HG03066 (cell line): ENCODE data around the gene NMNAT2.
"Not testable (repeated sequence)": the region's sequence is repeated elsewhere in the genome, so short reads cannot be mapped to it uniquely, and the experiment has no call there.

Source experiments
- ATAC-seq: cut with Tn5 transposase; IDR thresholded peaks from one replicate; pipeline ENCODE4 v1.9.1; 2021; ENCODE audit warnings: low read depth; ENCODE audit not compliant: unreplicated experiment

The NMNAT2 gene

DNA sequence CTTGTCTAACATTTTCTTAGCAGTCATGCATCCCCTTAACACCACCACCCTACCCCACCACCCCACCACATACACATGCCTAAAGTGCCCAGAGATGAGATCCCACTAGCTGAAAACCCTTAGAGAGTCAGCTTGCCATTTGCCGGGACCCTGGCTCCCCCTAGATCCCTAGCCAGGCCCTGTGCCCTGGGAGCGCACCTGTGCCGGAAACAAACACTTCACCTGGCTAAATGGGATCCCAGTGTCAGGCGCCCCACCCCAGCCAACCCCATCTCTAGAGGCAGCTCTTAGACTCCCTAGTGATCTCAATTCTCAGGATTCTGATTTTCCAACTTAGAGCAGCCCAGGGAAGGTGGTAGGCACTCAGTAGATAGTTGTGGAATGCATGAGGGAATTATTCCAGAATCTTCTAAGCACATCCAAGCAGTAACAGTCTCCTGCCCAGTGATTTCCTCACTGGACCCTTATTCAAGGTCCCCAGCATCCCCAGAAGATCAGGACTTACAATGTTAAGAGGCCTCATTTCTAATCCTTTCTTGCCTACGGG, 126.9 kb downstream of the NMNAT2 start:
- ATAC-seq, result no peak

GRCh38 chr1:183290628-183291027, 127.6 kb downstream of the NMNAT2 start:
- no peak for ATAC-seq

DNA sequence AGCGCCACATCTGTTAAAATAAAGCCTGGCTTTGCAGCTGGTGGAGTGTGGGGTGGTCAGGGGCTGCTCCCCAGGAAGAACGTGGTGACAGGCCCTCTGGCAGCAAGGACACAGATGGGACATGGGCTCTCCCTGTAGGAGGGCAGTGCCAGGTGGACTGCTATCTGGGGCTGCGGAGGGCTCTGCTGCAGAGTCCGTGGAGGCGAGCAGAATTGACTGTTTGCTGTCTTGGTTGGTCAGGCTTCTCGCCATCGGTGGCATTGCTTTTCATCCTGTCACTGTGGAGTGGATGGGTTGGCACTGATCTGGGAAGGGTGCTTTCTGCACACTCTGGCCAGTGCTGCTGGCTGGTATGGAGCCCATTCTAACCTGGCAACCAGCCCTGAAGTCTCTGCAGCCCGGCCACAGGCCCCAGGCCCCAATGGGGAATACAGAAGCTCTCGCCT, 129.1 kb downstream of the NMNAT2 start:
- ATAC-seq, result no peak

DNA sequence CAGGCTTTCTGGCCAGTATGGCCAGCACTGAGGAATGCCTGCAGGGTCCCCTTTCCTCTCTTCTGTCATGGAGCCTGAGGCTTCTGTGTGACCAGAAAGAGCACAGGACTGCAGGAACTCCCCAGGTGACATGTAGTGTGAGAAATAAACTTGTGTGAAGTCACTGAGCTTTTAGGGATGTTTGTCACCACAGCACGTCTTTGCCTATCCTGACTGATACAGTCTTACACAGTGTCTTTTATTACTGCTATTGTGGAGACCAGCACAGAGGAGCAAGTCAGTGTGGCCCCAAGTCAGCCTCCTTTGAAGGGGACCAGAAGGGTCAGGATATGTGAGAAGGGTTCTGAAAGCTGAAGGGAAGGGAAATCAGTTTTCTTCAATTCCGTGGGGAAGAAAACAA, 129.6 kb downstream of the NMNAT2 start:
- no peak for ATAC-seq

DNA sequence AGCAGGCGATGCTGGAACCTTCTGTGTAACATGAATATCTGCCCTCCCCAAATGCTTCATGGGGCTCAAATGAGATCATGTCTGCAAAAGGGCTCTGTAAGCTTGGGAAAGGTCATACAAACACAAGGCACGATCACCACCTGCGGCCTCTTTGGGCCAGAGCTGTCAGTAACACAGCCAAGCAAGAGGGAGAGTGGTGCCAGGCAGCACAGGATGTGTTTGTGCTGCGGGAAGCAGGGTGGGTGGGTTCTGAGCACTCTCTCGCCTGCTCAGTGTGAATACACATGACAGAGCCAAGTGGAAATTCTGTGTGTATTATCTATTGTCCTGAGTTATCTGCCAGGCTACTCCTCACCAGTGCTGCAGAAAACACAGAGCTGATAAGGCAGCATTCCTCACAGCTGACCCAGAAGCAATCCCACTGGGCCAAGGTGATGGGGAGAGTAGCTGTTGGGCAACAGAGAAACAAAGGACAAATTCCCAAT, 130.9 kb downstream of the NMNAT2 start:
- no peak for ATAC-seq

- ATAC-seq, result no peak
These were observed 132.4 kb downstream of the NMNAT2 start for GRCh38 chr1:183285746-183286145.

GRCh38 chr1:183285256-183285655, 132.9 kb downstream of the NMNAT2 start:
- ATAC-seq, result no peak

GRCh38 chr1:183284086-183284485, 134.1 kb downstream of the NMNAT2 start:
- no peak for ATAC-seq

DNA sequence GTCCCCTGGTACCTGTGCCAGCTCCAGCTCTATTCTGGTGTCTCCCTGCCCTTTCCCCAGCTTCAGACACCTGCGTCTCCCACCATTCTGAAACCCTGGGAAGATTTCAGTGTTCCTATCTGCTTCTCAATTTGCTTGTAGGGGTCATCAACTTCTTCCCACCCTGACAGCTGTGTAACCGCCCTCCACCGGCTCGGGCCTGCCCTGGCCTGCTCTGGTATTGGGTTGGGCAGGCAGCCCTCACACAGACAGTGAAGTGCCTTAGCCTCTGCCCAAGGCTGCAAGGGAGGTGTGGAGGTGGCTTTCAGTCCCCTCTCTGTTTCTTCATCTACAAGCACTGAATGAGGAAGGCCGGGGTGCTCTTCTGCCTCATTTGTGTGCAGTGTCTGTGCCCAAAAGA, 134.9 kb downstream of the NMNAT2 start:
- no peak for ATAC-seq

DNA sequence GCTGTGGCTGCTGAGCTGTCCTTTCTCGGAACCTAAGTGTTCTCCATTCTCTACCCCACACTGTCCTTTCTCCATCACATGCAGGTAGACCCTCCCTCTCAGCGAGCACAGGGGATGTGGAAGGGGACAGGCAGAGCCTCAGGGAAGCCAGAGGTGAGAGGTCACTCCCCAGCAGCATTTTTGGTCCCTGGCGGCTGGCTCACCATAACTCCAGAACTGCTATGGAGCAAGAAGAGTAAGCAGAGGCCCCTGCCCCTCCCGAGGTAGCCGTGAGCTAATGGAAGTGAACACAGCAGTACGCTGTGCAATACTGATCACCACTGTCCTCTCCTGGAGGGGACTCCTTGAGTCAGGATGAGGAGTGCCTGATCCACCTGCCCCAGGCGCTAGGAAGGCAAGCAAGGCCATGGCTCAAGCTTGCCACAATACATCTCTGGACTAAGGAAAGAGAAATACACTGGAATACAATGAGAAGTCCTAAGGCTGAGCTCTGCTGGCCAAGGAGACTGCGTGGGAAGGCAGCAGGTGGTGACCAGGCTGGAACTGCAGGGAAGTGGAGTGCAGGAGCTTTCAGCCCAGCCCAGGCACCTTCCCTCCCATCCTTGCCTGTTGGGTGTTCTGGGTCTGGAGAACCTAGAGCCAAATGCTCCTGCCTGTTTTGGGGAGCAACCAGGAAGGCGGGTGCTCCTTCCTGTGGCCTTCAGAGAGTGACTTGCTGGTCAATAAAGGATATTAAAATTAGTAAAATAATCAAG, 135.9 kb downstream of the NMNAT2 start:
- no peak for ATAC-seq

- ATAC-seq, result peak; percentile 88
These were observed 136.6 kb downstream of the NMNAT2 start for GRCh38 chr1:183281553-183282091.

GRCh38 chr1:183281039-183281438, 137.1 kb downstream of the NMNAT2 start:
- no peak for ATAC-seq

DNA sequence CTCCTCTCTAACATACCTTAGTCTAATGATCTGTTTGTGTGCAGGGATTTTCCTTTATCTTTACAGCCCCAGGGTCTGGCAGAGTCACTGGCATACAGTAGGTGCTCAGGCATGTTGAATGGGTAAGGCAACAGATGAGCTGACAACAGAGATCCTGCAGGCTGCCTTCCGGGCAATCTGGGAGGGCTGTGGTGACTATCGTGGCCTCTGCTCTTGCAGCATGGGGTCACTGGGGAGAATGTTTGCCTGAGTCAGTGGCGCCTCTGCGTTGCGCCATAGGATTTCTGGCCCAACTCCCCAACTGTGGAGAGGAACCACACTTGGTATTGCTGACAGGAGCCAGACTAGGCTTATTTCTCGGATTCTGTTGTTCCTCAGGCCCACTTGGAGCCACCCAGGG, 138.3 kb downstream of the NMNAT2 start:
- no peak for ATAC-seq

- ATAC-seq, result no peak
These were observed 139.2 kb downstream of the NMNAT2 start for GRCh38 chr1:183278739-183279591.

DNA sequence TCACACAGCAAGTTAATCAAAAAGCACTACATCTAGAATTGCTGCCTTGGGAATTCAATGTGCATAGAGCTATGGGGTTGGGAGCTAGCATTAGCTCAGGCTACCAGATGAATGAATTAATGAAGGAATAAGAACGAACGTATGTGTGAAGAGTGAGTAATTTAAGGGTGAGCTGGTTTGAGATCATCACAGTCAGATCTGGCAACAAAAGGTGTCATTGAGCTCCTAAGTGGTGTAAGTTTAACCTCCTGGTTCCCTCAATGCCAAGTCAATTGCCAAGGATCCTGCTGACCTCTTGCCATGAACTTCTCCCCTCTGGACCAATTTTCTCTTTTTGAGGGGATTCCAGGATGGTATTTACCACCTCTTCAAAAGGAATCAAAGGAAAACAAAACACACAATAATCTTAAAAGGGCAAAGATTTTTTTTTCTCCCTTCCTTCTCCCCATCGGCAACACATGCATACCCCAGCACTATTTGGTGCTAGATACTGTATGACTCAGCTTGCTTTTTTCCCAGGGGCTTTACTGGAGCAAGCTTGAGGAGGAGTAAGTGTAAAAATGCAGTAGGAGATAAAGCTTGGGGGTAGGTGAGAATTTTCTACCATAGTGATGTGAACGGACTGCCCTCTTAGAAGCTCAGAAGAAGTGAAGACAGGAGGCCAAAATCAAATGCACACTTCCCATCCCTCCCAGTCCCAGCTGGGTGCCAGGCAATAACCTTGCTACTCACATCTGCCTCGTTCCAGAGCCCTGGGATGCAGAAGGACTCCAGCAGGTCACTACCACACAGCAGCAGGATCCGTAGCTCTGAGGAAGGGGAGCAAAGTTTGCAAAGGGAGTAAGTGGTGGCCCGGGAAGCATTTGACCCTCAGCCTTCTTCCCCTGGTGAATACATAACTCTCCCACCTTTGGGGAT, 140.1 kb downstream of the NMNAT2 start:
- no peak for ATAC-seq

GRCh38 chr1:183276386-183277080, 141.6 kb downstream of the NMNAT2 start:
- ATAC-seq, result no peak

GRCh38 chr1:183275322-183275721, 142.9 kb downstream of the NMNAT2 start:
- no peak for ATAC-seq

- ATAC-seq, result no peak
These were observed 143.3 kb downstream of the NMNAT2 start for GRCh38 chr1:183274836-183275235.

- not testable (repeated sequence) for ATAC-seq
These were observed 144.2 kb downstream of the NMNAT2 start for GRCh38 chr1:183273984-183274383.
